Mesenchymal stem cell (in vitro differentiated cells and primary cell): ENCODE data around the gene TNFRSF8.
"Not testable (repeated sequence)": the region's sequence is repeated elsewhere in the genome, so short reads cannot be mapped to it uniquely, and the experiment has no call there.

Source experiments
- DNase-seq: peaks from one replicate; pipeline ENCODE4 v3.0.0-alpha.2; 2013
- H2AFZ ChIP-seq: one replicate; pipeline ENCODE4 v1.6.1; 2013; ENCODE audit warnings: low read depth, mild to moderate bottlenecking, control low read depth, inconsistent platforms, low read length, moderate library complexity
- H2AK5ac ChIP-seq: 2 replicates; pipeline ENCODE4 v1.6.1; 2013; ENCODE audit warnings: low read length, moderate library complexity, mild to moderate bottlenecking, inconsistent platforms; ENCODE audit not compliant: severe bottlenecking
- H2BK120ac ChIP-seq: one replicate; pipeline ENCODE4 v1.6.1; 2013; ENCODE audit warnings: low read depth, mild to moderate bottlenecking, inconsistent platforms, low read length, moderate library complexity
- H2BK12ac ChIP-seq, 2 experiments: one replicate each; pipeline ENCODE4 v1.6.1; 2013; ENCODE audit warnings: inconsistent platforms in 2 of 2, low read length in 2 of 2, mild to moderate bottlenecking in 2 of 2, moderate library complexity in 2 of 2, control low read depth in 1 of 2
- H2BK15ac ChIP-seq: one replicate; pipeline ENCODE4 v1.6.1; 2013; ENCODE audit warnings: mild to moderate bottlenecking, low read depth, inconsistent platforms; ENCODE audit not compliant: poor library complexity, severe bottlenecking
- H2BK5ac ChIP-seq: 2 replicates; pipeline ENCODE4 v1.6.1; 2013; ENCODE audit warnings: low read depth, mild to moderate bottlenecking, low read length, control low read depth, inconsistent platforms; ENCODE audit not compliant: poor library complexity, severe bottlenecking
- H3K14ac ChIP-seq, 2 experiments: one replicate each; pipeline ENCODE4 v1.6.1; 2013; ENCODE audit warnings: inconsistent platforms in 2 of 2, low read length in 2 of 2, control low read depth in 1 of 2, mild to moderate bottlenecking in 1 of 2, moderate library complexity in 1 of 2
- H3K18ac ChIP-seq, 2 experiments: one replicate each; pipeline ENCODE4 v1.6.1; 2013; ENCODE audit warnings: inconsistent platforms in 2 of 2, low read length in 2 of 2, control low read depth in 1 of 2, low read depth in 1 of 2, mild to moderate bottlenecking in 1 of 2
- H3K23ac ChIP-seq, 2 experiments: one replicate each; pipeline ENCODE4 v1.6.1; 2013; ENCODE audit warnings: inconsistent platforms in 2 of 2, low read length in 2 of 2, mild to moderate bottlenecking in 2 of 2, moderate library complexity in 2 of 2, control low read depth in 1 of 2
- H3K27ac ChIP-seq: 2 replicates; pipeline ENCODE4 v1.5.1; 2013; ENCODE audit warnings: mild to moderate bottlenecking, moderate library complexity, low read length, control low read depth, inconsistent platforms; ENCODE audit not compliant: poor library complexity, severe bottlenecking
- H3K27me3 ChIP-seq, 2 experiments: 2 replicates each; pipeline versions ENCODE4 v1.6.1 to v1.7.0; 2013; ENCODE audit warnings: low read length in 2 of 2, mild to moderate bottlenecking in 2 of 2, moderate library complexity in 2 of 2, control low read depth in 1 of 2, inconsistent platforms in 1 of 2; ENCODE audit not compliant: control insufficient read depth in 1 of 2, insufficient read depth in 1 of 2
- H3K36me3 ChIP-seq, 2 experiments: 2 replicates each; pipeline versions ENCODE4 v1.6.1 to v1.7.0; 2013; ENCODE audit warnings: low read length in 2 of 2, control low read depth in 1 of 2, inconsistent platforms in 1 of 2, low read depth in 1 of 2, mild to moderate bottlenecking in 1 of 2; ENCODE audit not compliant: insufficient read depth in 2 of 2, control insufficient read depth in 1 of 2
- H3K4ac ChIP-seq, 2 experiments: one replicate each; pipeline ENCODE4 v1.6.1; 2013; ENCODE audit warnings: inconsistent platforms in 2 of 2, low read length in 2 of 2, mild to moderate bottlenecking in 2 of 2, moderate library complexity in 2 of 2, control low read depth in 1 of 2, low read depth in 1 of 2
- H3K4me1 ChIP-seq: 2 replicates; pipeline ENCODE4 v1.6.1; 2013; ENCODE audit warnings: low read depth, low read length, control low read depth; ENCODE audit not compliant: control insufficient read depth, insufficient read depth
- H3K4me2 ChIP-seq: 2 replicates; pipeline ENCODE4 v1.6.1; 2013; ENCODE audit warnings: low read length, mild to moderate bottlenecking, inconsistent platforms; ENCODE audit not compliant: poor library complexity, severe bottlenecking
- H3K4me3 ChIP-seq, 2 experiments: 2 replicates each; pipeline versions ENCODE4 v1.5.1 to v1.7.0; 2013; ENCODE audit warnings: low read length in 2 of 2, mild to moderate bottlenecking in 2 of 2, control low read depth in 1 of 2, low read depth in 1 of 2; ENCODE audit not compliant: insufficient read depth in 1 of 2
- H3K79me1 ChIP-seq: replicated peaks from 2 replicates; pipeline ENCODE4 v1.6.1; 2013; ENCODE audit warnings: mild to moderate bottlenecking, control low read depth, low read length, inconsistent platforms; ENCODE audit not compliant: poor library complexity, severe bottlenecking
- H3K9ac ChIP-seq: 2 replicates; pipeline ENCODE4 v1.7.0; 2013; ENCODE audit warnings: mild to moderate bottlenecking, low read length, moderate library complexity
- H3K9me3 ChIP-seq: 2 replicates; pipeline ENCODE4 v1.7.0; 2013; ENCODE audit warnings: mild to moderate bottlenecking, low read length; ENCODE audit not compliant: control insufficient read depth
- H4K8ac ChIP-seq: one replicate; pipeline ENCODE4 v1.6.1; 2013; ENCODE audit warnings: inconsistent platforms, mild to moderate bottlenecking, low read length, moderate library complexity
- H4K91ac ChIP-seq: one replicate; pipeline ENCODE4 v1.6.1; 2013; ENCODE audit warnings: mild to moderate bottlenecking, low read length, inconsistent platforms
- WGBS: methylation state at CpG from one replicate; pipeline ENCODE4 v1.1.7; 2013; ENCODE audit warnings: mixed read lengths; 5-methylcytosine and 5-hydroxymethylcytosine counted together

The TNFRSF8 gene

GRCh38 chr1:12098786-12099185 lies 35.7 kb downstream of the TNFRSF8 start:
- no peak overlapping the region for H2AK5ac ChIP-seq
- no peaks in the 10 kb centered on the region for H3K36me3 ChIP-seq
- no peak overlapping the region for H4K8ac ChIP-seq
- no peak overlapping the region for H3K18ac ChIP-seq
- H2BK120ac ChIP-seq: no peak overlapping the region
- 89% methylated on average over 1 of the region's 1 CpG for WGBS
- peaks cover 0 to 3% of the 10 kb centered on the region in 2 experiments for H3K27me3 ChIP-seq
- no peak overlapping the region for H3K27ac ChIP-seq
- no peak overlapping the region for H2AFZ ChIP-seq
- no peaks in the 10 kb centered on the region for H3K9me3 ChIP-seq
- no peak overlapping the region for H3K14ac ChIP-seq
- no peaks in the 10 kb centered on the region for H3K79me1 ChIP-seq
- no peak overlapping the region for H2BK12ac ChIP-seq
- no peak overlapping the region for H2BK5ac ChIP-seq
- H3K9ac ChIP-seq: no peak overlapping the region
- H4K91ac ChIP-seq: no peak overlapping the region
- H2BK15ac ChIP-seq: no peak overlapping the region
- no peak overlapping the region for H3K4me3 ChIP-seq
- DNase-seq: no peak
- no peak overlapping the region for H3K4me2 ChIP-seq
- no peaks in the 10 kb centered on the region for H3K4me1 ChIP-seq
- H3K23ac ChIP-seq: no peak overlapping the region
- H3K4ac ChIP-seq: no peak overlapping the region

- no peak overlapping the region for H3K14ac ChIP-seq
- no peak overlapping the region for H2AFZ ChIP-seq
- H3K4ac ChIP-seq: no peak overlapping the region
- no peak overlapping the region for H3K27ac ChIP-seq
- no peak overlapping the region for H2AK5ac ChIP-seq
- no peaks in the 10 kb centered on the region for H3K36me3 ChIP-seq
- no peak overlapping the region for H3K9ac ChIP-seq
- H3K18ac ChIP-seq: no peak overlapping the region
- no peaks in the 10 kb centered on the region for H3K79me1 ChIP-seq
- H2BK120ac ChIP-seq: no peak overlapping the region
- peaks cover 3 to 11% of the 10 kb centered on the region in 2 experiments for H3K27me3 ChIP-seq
- no peak overlapping the region for H3K4me3 ChIP-seq
- no peaks in the 10 kb centered on the region for H3K4me1 ChIP-seq
- 92% methylated on average over 5 of the region's 7 CpGs for WGBS
- no peak for DNase-seq
- no peak overlapping the region for H3K4me2 ChIP-seq
- H4K91ac ChIP-seq: no peak overlapping the region
- no peak overlapping the region for H2BK5ac ChIP-seq
- no peak overlapping the region for H2BK15ac ChIP-seq
- no peak overlapping the region for H2BK12ac ChIP-seq
- H3K9me3 ChIP-seq: no peaks in the 10 kb centered on the region
- H3K23ac ChIP-seq: no peak overlapping the region
- no peak overlapping the region for H4K8ac ChIP-seq
Observed at GRCh38 chr1:12099610-12100009, 36.5 kb downstream of the TNFRSF8 start.

- no peak overlapping the region for H4K8ac ChIP-seq
- H2AK5ac ChIP-seq: no peak overlapping the region
- 96% methylated on average over 3 of the region's 6 CpGs for whole genome bisulfite sequencing
Observed at GRCh38 chr1:12100071-12100470, 37.0 kb downstream of the TNFRSF8 start.

GRCh38 chr1:12101120-12101519 lies 38.0 kb downstream of the TNFRSF8 start:
- H2AK5ac ChIP-seq, H3K79me1 ChIP-seq, H2BK120ac ChIP-seq, H2BK15ac ChIP-seq, H3K23ac ChIP-seq, H3K14ac ChIP-seq, H3K9ac ChIP-seq, H2AFZ ChIP-seq, H3K4me2 ChIP-seq, H3K9me3 ChIP-seq, H3K36me3 ChIP-seq, H2BK12ac ChIP-seq, H2BK5ac ChIP-seq, H4K8ac ChIP-seq, H3K4me1 ChIP-seq, H3K18ac ChIP-seq, H3K27ac ChIP-seq, H3K4me3 ChIP-seq, H3K4ac ChIP-seq, H4K91ac ChIP-seq, DNase-seq: not testable (repeated sequence)
- H3K27me3 ChIP-seq: peaks cover 11 to 25% of the 10 kb centered on the region in 2 experiments
- 90% methylated on average over 2 of the region's 3 CpGs for WGBS

More at GRCh38 chr1:12100071-12100470, 37.0 kb downstream of the TNFRSF8 start:
- DNase-seq: no peak
- H3K4me3 ChIP-seq: no peak overlapping the region
- H3K23ac ChIP-seq: no peak overlapping the region
- H2AFZ ChIP-seq: no peak overlapping the region
- H2BK15ac ChIP-seq: no peak overlapping the region
- H3K27me3 ChIP-seq: peaks cover 7 to 16% of the 10 kb centered on the region in 2 experiments
- no peak overlapping the region for H3K4ac ChIP-seq
- no peak overlapping the region for H3K9ac ChIP-seq
- no peak overlapping the region for H3K18ac ChIP-seq
- no peak overlapping the region for H4K91ac ChIP-seq
- no peaks in the 10 kb centered on the region for H3K79me1 ChIP-seq
- no peaks in the 10 kb centered on the region for H3K4me1 ChIP-seq
- no peaks in the 10 kb centered on the region for H3K36me3 ChIP-seq
- H3K27ac ChIP-seq: no peak overlapping the region
- H3K4me2 ChIP-seq: no peak overlapping the region
- H3K14ac ChIP-seq: no peak overlapping the region
- no peak overlapping the region for H2BK12ac ChIP-seq
- H3K9me3 ChIP-seq: no peaks in the 10 kb centered on the region
- H2BK120ac ChIP-seq: no peak overlapping the region
- H2BK5ac ChIP-seq: no peak overlapping the region
